Measurements from ENCODE around the gene ABCA13.

DNA sequence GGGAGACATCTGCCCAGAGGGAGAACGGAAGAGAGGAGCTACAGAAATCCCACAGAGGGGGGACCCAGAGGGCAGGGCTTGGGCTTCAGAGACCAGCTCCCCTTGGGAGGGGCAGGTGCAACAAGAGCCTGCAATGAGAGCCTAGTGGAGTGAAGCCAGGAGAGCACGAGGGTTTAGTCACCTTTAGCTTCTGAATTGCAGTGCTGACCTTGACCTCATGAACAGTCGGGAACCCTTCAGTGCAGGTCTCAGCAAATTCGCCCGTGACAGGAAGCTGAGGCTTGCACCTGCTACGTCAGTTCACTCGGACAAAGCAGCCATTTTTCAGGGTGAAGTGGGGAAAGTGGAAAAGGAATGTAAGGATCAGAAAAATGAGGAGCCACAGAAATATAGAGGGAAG, 446.2 kb downstream of the ABCA13 start:
- TF ChIP-seq, protein P1, sequence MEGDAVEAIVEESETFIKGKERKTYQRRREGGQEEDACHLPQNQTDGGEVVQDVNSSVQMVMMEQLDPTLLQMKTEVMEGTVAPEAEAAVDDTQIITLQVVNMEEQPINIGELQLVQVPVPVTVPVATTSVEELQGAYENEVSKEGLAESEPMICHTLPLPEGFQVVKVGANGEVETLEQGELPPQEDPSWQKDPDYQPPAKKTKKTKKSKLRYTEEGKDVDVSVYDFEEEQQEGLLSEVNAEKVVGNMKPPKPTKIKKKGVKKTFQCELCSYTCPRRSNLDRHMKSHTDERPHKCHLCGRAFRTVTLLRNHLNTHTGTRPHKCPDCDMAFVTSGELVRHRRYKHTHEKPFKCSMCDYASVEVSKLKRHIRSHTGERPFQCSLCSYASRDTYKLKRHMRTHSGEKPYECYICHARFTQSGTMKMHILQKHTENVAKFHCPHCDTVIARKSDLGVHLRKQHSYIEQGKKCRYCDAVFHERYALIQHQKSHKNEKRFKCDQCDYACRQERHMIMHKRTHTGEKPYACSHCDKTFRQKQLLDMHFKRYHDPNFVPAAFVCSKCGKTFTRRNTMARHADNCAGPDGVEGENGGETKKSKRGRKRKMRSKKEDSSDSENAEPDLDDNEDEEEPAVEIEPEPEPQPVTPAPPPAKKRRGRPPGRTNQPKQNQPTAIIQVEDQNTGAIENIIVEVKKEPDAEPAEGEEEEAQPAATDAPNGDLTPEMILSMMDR (conservative IDR thresholded peaks at IDR 0.05; ENCODE audit: low read length), result no peak
- TF ChIP-seq EZH2phosphoT487 (IDR thresholded peaks at IDR 0.05; ENCODE audit: borderline replicate concordance), result no peak

All from Loucy (cell line).